ENCODE measurements around the gene AMDHD2. TPM values are rescaled to one million over a fixed set of nuclear protein-coding genes. Genes with fewer than 3 reads are reported as not detected.

The AMDHD2 gene
- total RNA-seq (2022; extraction: Qiagen RNA extraction): 14.0 to 31.4 TPM (median 25.0 TPM) in 5 replicates

DNA sequence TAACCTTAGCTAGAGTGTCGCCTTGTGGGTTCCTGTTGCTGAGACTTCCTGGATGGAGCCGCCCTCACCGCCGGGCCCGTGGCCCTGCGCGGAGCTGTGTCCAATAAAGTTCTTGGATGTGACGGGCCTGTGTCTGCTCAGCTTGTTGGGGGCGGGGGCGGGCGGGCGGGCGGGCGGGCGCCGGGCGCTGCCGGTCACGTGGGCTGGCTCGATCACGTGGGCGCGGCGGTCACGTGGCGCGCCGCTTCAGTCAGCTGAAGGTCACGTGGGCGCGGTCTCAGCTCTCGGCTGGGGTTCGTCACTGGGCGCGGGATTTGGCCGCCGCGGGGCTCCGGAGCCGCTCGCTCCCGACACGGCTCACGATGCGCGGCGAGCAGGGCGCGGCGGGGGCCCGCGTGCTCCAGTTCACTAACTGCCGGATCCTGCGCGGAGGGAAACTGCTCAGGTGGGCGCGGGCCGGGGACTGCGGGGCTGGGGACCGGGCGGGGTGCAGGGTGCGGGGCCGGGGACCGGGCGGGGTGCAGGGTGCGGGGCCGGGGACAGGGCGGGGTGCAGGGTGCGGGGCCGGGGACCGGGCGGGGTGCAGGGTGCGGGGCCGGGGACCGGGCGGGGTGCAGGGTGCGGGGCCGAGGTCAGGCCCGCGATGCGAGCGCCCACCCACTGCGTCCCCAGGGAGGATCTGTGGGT, at the start of gene AMDHD2:
TSS of gene AMDHD2 (plus strand) at position 275 of the 687 bp plus-strand sequence. CDS start at position 363, 88 bp downstream.

DNA sequence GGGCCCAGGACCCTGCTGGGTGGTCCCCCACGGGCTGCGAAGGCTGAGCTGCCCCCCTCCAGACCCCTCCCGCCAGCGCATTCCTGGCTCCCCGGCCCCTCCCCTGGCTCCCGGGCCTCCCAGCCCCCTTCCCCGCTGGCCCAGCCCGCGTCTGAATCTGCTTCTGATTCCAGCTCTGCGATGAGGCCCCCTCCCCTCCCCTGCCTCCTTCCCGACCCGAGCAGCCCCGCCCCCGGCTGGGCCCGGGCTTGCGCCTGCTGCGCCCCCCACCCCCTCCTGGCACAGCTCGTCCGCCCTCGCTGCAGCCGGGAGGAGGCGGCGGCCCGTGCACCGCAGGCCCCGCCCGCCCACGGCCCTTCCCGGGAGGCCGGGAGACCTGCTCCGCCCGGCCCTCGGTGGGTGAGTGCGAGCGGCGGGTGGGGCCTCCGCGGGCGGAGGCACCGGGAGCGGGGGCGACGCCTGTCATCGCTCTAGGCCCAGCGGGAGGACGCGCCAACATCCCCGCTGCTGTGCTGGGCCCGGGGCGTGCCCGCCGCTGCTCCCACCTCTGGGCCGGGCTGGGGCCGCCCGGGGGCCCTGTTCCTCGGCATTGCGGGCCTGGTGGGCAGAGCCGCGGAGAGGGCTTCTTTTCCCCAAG, 49.0 kb upstream of the AMDHD2 start, which contains the start of gene NTN3:
TSS of gene NTN3 (plus strand) at position 282 of the 637 bp plus-strand sequence. CDS start 405 bp downstream, outside the sequence.

GRCh38 chr16:2474877-2475412, 45.2 kb upstream of the AMDHD2 start, which contains the start of gene TBC1D24:
Gene TBC1D24 (plus strand): TSS chr16:2475127. CDS start chr16:2496149, 21,022 bp downstream.

GRCh38 chr16:2513405-2514332, 6.5 kb upstream of the AMDHD2 start, which contains the start of gene ATP6V0C:
Gene ATP6V0C (plus strand): TSS chr16:2513952. CDS start chr16:2514104, 152 bp downstream.

DNA sequence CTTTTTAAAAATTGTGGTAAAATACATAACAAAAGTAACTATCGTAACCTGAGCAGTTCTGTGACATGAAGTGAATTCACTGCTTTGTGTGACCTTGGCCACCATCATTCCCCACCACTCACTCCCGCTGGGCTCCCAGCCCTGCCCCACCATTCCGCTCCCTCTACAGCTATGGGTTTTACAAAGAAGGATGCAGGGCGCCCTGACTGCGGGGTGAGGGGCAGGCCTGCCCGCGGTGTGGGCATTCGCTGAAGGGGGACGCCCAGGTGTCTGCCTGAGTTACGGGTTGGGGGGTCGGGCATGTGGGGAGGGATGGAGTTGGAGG, 11.2 kb downstream of the AMDHD2 start, which contains the start of gene CEMP1:
TSS of gene CEMP1 (minus strand) at position 38 of the 325 bp plus-strand sequence. CDS start 335 bp downstream, outside the sequence.

DNA sequence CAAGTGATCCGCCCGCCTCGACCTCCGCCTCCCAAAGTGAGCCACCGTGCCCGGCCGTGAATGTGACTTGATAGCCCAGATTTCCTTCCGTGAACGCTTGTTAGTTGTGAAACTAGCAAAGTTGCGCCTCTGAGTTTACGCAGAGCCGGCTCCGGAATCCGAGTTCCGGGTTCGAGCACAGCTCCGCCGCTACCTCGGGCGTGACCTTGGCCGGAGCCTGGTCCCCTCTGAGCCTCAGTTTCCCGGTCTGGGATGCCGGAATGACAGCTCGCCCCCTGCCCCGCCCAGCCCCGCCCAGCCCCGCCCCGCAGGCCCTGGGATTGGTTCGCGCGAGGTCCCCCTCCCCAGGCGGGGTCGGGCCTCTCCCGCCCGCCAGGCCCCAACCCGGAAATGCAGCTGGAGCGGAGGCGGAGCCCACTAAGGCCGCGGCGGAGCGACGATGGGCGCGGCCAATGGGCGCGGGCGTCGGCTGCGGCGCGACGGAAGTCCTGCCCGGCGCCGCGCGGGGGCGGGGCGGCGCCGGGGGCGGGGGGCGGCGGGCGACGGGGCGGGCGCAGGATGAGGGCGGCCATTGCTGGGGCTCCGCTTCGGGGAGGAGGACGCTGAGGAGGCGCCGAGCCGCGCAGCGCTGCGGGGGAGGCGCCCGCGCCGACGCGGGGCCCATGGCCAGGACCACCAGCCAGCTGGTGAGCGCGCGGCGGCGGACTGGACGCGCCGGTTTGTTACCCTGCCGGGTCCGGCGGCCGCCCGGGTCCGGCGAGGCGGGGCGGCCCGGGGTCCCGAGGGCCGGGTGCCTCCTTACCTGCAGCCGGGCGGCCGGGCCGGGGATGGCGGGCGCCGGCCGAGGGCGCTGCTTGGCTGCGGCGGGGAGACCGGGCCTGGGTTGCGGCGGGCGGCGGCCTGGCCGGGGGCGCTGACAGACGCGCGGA, 17.5 kb downstream of the AMDHD2 start, which contains the start of gene PDPK1:
TSS of gene PDPK1 (plus strand) at position 571 of the 929 bp plus-strand sequence. CDS start at position 663, 92 bp downstream.

Other genes with a start within 250 kb of the AMDHD2 start
- gene ABCA3, start 179.6 kb upstream of the AMDHD2 start, total RNA-seq (2022; extraction: Qiagen RNA extraction): 14.5 to 21.9 TPM (median 20.1 TPM) in 5 replicates
- gene CCNF, start 90.9 kb upstream of the AMDHD2 start, total RNA-seq (2022; extraction: Qiagen RNA extraction): 19.4 to 24.5 TPM (median 22.6 TPM) in 5 replicates
- 15.1 to 24.1 TPM (median 18.4 TPM) in 5 replicates for gene TEDC2, start 60.3 kb upstream of the AMDHD2 start, total RNA-seq (2022; extraction: Qiagen RNA extraction)
- 0.13 TPM in 1 of 5 replicates, not detected in the others for gene NTN3, start 49.1 kb upstream of the AMDHD2 start, total RNA-seq (2022; extraction: Qiagen RNA extraction)
- gene TBC1D24, start 45.2 kb upstream of the AMDHD2 start, total RNA-seq (2022; extraction: Qiagen RNA extraction): 4.8 to 8.2 TPM (median 7.5 TPM) in 5 replicates
- 141 to 296 TPM (median 231 TPM) in 5 replicates for gene ATP6V0C, start 6.4 kb upstream of the AMDHD2 start, total RNA-seq (2022; extraction: Qiagen RNA extraction)
- not detected in 5 replicates for gene CEMP1, start 11.0 kb downstream of the AMDHD2 start, total RNA-seq (2022; extraction: Qiagen RNA extraction)
- gene PDPK1, start 17.6 kb downstream of the AMDHD2 start, total RNA-seq (2022; extraction: Qiagen RNA extraction): 19.3 to 24.0 TPM (median 22.2 TPM) in 5 replicates
- 34.0 to 45.4 TPM (median 42.5 TPM) in 5 replicates for gene KCTD5, start 162.2 kb downstream of the AMDHD2 start, total RNA-seq (2022; extraction: Qiagen RNA extraction)
- gene PRSS27, start 199.9 kb downstream of the AMDHD2 start, total RNA-seq (2022; extraction: Qiagen RNA extraction): 1.2 to 1.9 TPM (median 1.3 TPM) in 5 replicates
- 334 to 476 TPM (median 408 TPM) in 5 replicates for gene SRRM2, start 232.3 kb downstream of the AMDHD2 start, total RNA-seq (2022; extraction: Qiagen RNA extraction)

Data from A549 treated with Mapracorat at 1 μM for 4 hours (cell line).